Peyer's patch (tissue), 4 donors: ENCODE measurements around the gene DDX47. TPM values are rescaled to one million over a fixed set of nuclear protein-coding genes. Genes with fewer than 3 reads are reported as not detected.
"Not testable (repeated sequence)": the region's sequence is repeated elsewhere in the genome, so short reads cannot be mapped to it uniquely, and the experiment has no call there.

Experiments
- DNase-seq, 3 donors: peaks; one replicate each; pipeline ENCODE4 v3.0.0-alpha.2; 2017 to 2019
- H3K27ac ChIP-seq, 4 donors: fragments of 200-600 bp; sonication (generic); one replicate each; pipeline ENCODE4 v1.5.1; 2016 to 2019
- H3K27me3 ChIP-seq, 2 donors: fragments of 200-600 bp; sonication (generic); one replicate each; pipeline ENCODE4 v1.5.1; 2019
- H3K36me3 ChIP-seq, 3 donors: fragments of 200-600 bp; sonication (generic); one replicate each; pipeline ENCODE4 v1.5.1; 2016 to 2019
- H3K4me1 ChIP-seq, 4 donors: fragments of 200-600 bp; sonication (generic); one replicate each; pipeline ENCODE4 v1.5.1; 2016 to 2019
- H3K4me3 ChIP-seq, 4 donors: fragments of 200-600 bp; sonication (generic); 1 replicate in 3 of 4; 2 replicates in 1 of 4; pipeline ENCODE4 v1.5.1; 2016 to 2019; ENCODE audit warnings: mild to moderate bottlenecking in 1 of 4
- H3K9me3 ChIP-seq, 4 donors: fragments of 200-600 bp; sonication (generic); one replicate each; pipeline ENCODE4 v1.5.1; 2016 to 2019; ENCODE audit warnings: mild to moderate bottlenecking in 1 of 4
- POLR2A ChIP-seq, 2 donors: fragments of 450-650 bp; IDR thresholded peaks; one replicate each; pipeline ENCODE4 v1.5.1; 2017; ENCODE audit warnings: antibody characterized with exemption in 2 of 2, mild to moderate bottlenecking in 2 of 2, moderate library complexity in 2 of 2
- total RNA-seq, 4 donors: library from RNA; depleted of rRNA; stranded (reverse); fragments of >200 nt; gene quantifications; one replicate each; pipeline ENCODE4 v1.1.0, GENCODE V29; 2016
- TF ChIP-seq, protein P1 (sequence below), 6 experiments: fragments of 450-650 bp in 4 of 6; fragments of 200-600 bp in 2 of 6; sonication (generic) in 1 of 6; IDR thresholded peaks; one replicate each; pipeline ENCODE4 v1.5.1; 2017 to 2019; ENCODE audit warnings: antibody characterized with exemption in 6 of 6, mild to moderate bottlenecking in 3 of 6, moderate library complexity in 1 of 6

The DDX47 gene
- total RNA-seq, 4 donors from 2014 or later: 23.5 to 39.9 (median 33.1) TPM

GRCh38 chr12:12819221-12819620 is 6.1 kb downstream of the DDX47 start:
- no peak for DNase-seq
- Histone ChIP-seq H3K9me3 (no peaks in the 10 kb centered on the region), H3K36me3 (peaks cover 0 to 40% (median 0%) of the 10 kb centered on the region in 3 donors), H3K4me3 (no peak overlapping the region), H3K27ac (no peak overlapping the region), H3K27me3 (no peaks in the 10 kb centered on the region), H3K4me1 (peaks cover 0 to 31% (median 3%) of the 10 kb centered on the region in 4 donors)
- no peak for TF ChIP-seq POLR2A (IDR thresholded peaks at IDR 0.05)
- TF ChIP-seq, protein P1, sequence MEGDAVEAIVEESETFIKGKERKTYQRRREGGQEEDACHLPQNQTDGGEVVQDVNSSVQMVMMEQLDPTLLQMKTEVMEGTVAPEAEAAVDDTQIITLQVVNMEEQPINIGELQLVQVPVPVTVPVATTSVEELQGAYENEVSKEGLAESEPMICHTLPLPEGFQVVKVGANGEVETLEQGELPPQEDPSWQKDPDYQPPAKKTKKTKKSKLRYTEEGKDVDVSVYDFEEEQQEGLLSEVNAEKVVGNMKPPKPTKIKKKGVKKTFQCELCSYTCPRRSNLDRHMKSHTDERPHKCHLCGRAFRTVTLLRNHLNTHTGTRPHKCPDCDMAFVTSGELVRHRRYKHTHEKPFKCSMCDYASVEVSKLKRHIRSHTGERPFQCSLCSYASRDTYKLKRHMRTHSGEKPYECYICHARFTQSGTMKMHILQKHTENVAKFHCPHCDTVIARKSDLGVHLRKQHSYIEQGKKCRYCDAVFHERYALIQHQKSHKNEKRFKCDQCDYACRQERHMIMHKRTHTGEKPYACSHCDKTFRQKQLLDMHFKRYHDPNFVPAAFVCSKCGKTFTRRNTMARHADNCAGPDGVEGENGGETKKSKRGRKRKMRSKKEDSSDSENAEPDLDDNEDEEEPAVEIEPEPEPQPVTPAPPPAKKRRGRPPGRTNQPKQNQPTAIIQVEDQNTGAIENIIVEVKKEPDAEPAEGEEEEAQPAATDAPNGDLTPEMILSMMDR (IDR thresholded peaks at IDR 0.05): no peak

DNA sequence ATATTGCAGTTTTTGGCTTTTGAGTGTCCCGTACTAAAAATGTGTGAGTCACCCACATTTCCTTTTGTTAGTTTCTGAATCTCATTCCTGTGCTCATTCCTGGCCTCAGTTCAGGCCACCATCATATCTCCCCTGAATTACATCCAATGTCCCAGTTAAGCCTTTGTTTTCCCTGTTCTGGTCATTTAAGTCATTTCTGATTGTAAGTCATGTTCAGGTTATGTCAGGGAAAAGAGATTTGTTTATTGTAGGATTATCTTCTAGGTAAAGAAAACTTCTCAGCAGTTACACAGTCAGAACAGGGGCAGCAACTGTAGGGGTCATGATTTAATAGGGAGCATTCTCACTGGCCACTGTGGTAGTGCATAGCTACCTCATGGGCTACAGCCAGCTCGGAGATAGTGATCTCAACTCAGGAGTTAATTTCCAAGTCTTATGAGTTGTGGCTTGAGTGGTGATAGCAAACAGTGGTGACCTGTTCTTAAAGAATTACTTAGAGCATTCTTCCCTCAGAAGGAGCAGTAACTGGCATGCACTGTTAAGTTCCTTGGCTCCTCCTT is 6.7 kb downstream of the DDX47 start:
- DNase-seq: no peak
- Histone ChIP-seq H3K4me3 (no peak overlapping the region), H3K27ac (no peak overlapping the region), H3K4me1 (peaks cover 0 to 25% (median 0%) of the 10 kb centered on the region in 4 donors), H3K36me3 (peaks cover 0 to 46% (median 0%) of the 10 kb centered on the region in 3 donors), H3K9me3 (no peaks in the 10 kb centered on the region), H3K27me3 (no peaks in the 10 kb centered on the region)
- no peak for TF ChIP-seq POLR2A (IDR thresholded peaks at IDR 0.05)
- TF ChIP-seq, protein P1 (IDR thresholded peaks at IDR 0.05): no peak

DNA sequence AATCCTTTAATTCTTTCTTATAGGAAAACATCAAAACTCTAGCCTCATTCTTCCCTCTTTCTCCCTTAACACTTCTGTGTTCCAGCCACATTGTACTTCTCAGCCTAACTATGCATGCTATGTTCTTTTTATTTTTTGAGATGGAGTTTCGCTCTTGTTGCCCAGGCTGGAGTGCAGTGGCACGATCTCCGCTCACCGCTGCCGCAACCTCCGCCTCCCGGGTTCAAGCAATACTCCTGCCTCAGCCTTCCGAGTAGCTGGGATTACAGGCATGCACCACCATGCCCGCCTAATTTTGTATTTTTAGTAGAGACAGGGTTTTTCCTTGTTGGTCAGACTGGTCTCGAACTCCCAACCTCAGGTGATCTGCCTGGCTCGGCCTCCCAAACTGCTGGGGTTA is 7.2 kb downstream of the DDX47 start:
- DNase-seq, H3K27ac ChIP-seq, H3K9me3 ChIP-seq, H3K27me3 ChIP-seq, H3K4me3 ChIP-seq: not testable (repeated sequence)
- H3K36me3 ChIP-seq: peaks cover 0 to 51% (median 0%) of the 10 kb centered on the region in 3 donors
- H3K4me1 ChIP-seq: peaks cover 0 to 19% (median 0%) of the 10 kb centered on the region in 4 donors

DNA sequence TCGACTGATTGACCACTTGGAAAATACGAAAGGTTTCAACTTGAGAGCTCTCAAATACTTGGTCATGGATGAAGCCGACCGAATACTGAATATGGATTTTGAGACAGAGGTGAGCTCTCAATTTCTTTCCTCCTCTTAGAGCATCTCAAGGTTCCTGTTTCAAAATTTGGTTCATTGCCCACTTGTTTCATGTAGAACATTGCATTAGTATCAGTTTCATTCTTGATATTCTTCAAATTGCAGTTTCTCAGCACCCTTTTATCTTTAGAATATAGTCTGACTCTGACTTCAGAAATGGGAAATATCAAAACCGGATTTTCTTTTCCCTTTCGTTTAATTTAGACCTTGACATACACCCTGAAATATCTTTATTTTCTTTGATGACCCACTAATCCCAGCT is 8.8 kb downstream of the DDX47 start:
- Histone ChIP-seq H3K27me3 (no peaks in the 10 kb centered on the region), H3K4me1 (peaks cover 0 to 5% (median 0%) of the 10 kb centered on the region in 4 donors), H3K9me3 (no peaks in the 10 kb centered on the region), H3K27ac (no peak overlapping the region), H3K36me3 (peaks cover 0 to 67% (median under 1%) of the 10 kb centered on the region in 3 donors), H3K4me3 (no peak overlapping the region)
- TF ChIP-seq, protein P1 (IDR thresholded peaks at IDR 0.05): no peak
- no peak for TF ChIP-seq POLR2A (IDR thresholded peaks at IDR 0.05)
- DNase-seq: no peak

- no peak for TF ChIP-seq POLR2A (IDR thresholded peaks at IDR 0.05)
- TF ChIP-seq, protein P1 (IDR thresholded peaks at IDR 0.05): no peak
- Histone ChIP-seq H3K27ac (no peak overlapping the region), H3K27me3 (no peaks in the 10 kb centered on the region), H3K36me3 (peaks cover 0 to 76% (median 5%) of the 10 kb centered on the region in 3 donors), H3K4me1 (peaks cover 0 to 5% (median 0%) of the 10 kb centered on the region in 4 donors), H3K4me3 (no peak overlapping the region), H3K9me3 (no peaks in the 10 kb centered on the region)
- DNase-seq: no peak
These were observed 9.7 kb downstream of the DDX47 start for GRCh38 chr12:12822886-12823285.

GRCh38 chr12:12823300-12823699 is 10.2 kb downstream of the DDX47 start:
- Histone ChIP-seq H3K9me3 (no peaks in the 10 kb centered on the region), H3K4me1 (peaks cover 0 to 5% (median 0%) of the 10 kb centered on the region in 4 donors)

More at GRCh38 chr12:12823300-12823699, 10.2 kb downstream of the DDX47 start:
- no peak overlapping the region for H3K4me3 ChIP-seq
- no peaks in the 10 kb centered on the region for H3K27me3 ChIP-seq
- no peak for DNase-seq
- H3K27ac ChIP-seq: no peak overlapping the region
- H3K36me3 ChIP-seq: peaks cover 0 to 81% (median 5%) of the 10 kb centered on the region in 3 donors
- TF ChIP-seq POLR2A (IDR thresholded peaks at IDR 0.05): no peak
- TF ChIP-seq, protein P1 (IDR thresholded peaks at IDR 0.05): no peak
